HG02938 (cell line): ENCODE results near the gene UGGT1.

Experiments
- ATAC-seq: cut with Tn5 transposase; IDR thresholded peaks from one replicate; pipeline ENCODE4 v1.9.1; 2021; ENCODE audit warnings: mild to moderate bottlenecking, moderate library complexity; ENCODE audit not compliant: unreplicated experiment

The UGGT1 gene

GRCh38 chr2:128103407-128103806 lies 12.4 kb downstream of the UGGT1 start:
- ATAC-seq, result no peak

GRCh38 chr2:128105072-128105471 lies 14.1 kb downstream of the UGGT1 start:
- no peak for ATAC-seq

GRCh38 chr2:128108166-128108565 lies 17.2 kb downstream of the UGGT1 start:
- ATAC-seq, result no peak

- no peak for ATAC-seq
Measured at GRCh38 chr2:128109243-128109642, 18.2 kb downstream of the UGGT1 start.

- ATAC-seq, result no peak
Measured at GRCh38 chr2:128115921-128116623, 25.1 kb downstream of the UGGT1 start.

GRCh38 chr2:128134573-128134972 lies 43.6 kb downstream of the UGGT1 start:
- no peak for ATAC-seq

GRCh38 chr2:128137094-128137616 lies 46.2 kb downstream of the UGGT1 start:
- no peak for ATAC-seq

- no peak for ATAC-seq
Measured at GRCh38 chr2:128139624-128140023, 48.6 kb downstream of the UGGT1 start.

GRCh38 chr2:128145651-128146050 lies 54.7 kb downstream of the UGGT1 start:
- ATAC-seq, result no peak

GRCh38 chr2:128153786-128154185 lies 62.8 kb downstream of the UGGT1 start:
- no peak for ATAC-seq

GRCh38 chr2:128154225-128154624 lies 63.2 kb downstream of the UGGT1 start:
- ATAC-seq, result no peak

- no peak for ATAC-seq
Measured at GRCh38 chr2:128155970-128156369, 65.0 kb downstream of the UGGT1 start.

- ATAC-seq, result no peak
Measured at GRCh38 chr2:128156812-128157211, 65.8 kb downstream of the UGGT1 start.

- ATAC-seq, result no peak
Measured at GRCh38 chr2:128157644-128158043, 66.6 kb downstream of the UGGT1 start.

GRCh38 chr2:128158176-128158575 lies 67.2 kb downstream of the UGGT1 start:
- no peak for ATAC-seq

- no peak for ATAC-seq
Measured at GRCh38 chr2:128159437-128159836, 68.4 kb downstream of the UGGT1 start.

GRCh38 chr2:128160616-128161275 lies 69.7 kb downstream of the UGGT1 start:
- ATAC-seq, result no peak

- no peak for ATAC-seq
Measured at GRCh38 chr2:128162266-128162665, 71.3 kb downstream of the UGGT1 start.

GRCh38 chr2:128164311-128164710 lies 73.3 kb downstream of the UGGT1 start:
- ATAC-seq, result no peak

GRCh38 chr2:128166746-128167353 lies 75.8 kb downstream of the UGGT1 start:
- ATAC-seq, result no peak

- ATAC-seq, result no peak
Measured at GRCh38 chr2:128169094-128169493, 78.1 kb downstream of the UGGT1 start.

- no peak for ATAC-seq
Measured at GRCh38 chr2:128169497-128169896, 78.5 kb downstream of the UGGT1 start.
